Activated CD4-positive, CD25-positive, alpha-beta regulatory T cell treated with anti-CD3 and anti-CD28 coated beads, Interleukin-2, amount 50 U/mL, for 24 hours (primary cell): Measurements from ENCODE around the gene TMEM198.
A peak's percentile ranks its signal among the peaks of the same experiment; 100 is the strongest.

Experiments used
- ATAC-seq, 2 donors: fragments of 150-1000 bp; cut with Tn5 transposase; one replicate each; pipeline ENCODE4 v1.10.0; 2021; ENCODE audit warnings: mild to moderate bottlenecking in 1 of 2, moderate library complexity in 1 of 2

The TMEM198 gene

GRCh38 chr2:219509780-219510511, 33.9 kb upstream of the TMEM198 start:
- peak; percentile 72 to 74 for ATAC-seq

GRCh38 chr2:219510512-219511135, 33.2 kb upstream of the TMEM198 start:
- ATAC-seq = no peak

DNA sequence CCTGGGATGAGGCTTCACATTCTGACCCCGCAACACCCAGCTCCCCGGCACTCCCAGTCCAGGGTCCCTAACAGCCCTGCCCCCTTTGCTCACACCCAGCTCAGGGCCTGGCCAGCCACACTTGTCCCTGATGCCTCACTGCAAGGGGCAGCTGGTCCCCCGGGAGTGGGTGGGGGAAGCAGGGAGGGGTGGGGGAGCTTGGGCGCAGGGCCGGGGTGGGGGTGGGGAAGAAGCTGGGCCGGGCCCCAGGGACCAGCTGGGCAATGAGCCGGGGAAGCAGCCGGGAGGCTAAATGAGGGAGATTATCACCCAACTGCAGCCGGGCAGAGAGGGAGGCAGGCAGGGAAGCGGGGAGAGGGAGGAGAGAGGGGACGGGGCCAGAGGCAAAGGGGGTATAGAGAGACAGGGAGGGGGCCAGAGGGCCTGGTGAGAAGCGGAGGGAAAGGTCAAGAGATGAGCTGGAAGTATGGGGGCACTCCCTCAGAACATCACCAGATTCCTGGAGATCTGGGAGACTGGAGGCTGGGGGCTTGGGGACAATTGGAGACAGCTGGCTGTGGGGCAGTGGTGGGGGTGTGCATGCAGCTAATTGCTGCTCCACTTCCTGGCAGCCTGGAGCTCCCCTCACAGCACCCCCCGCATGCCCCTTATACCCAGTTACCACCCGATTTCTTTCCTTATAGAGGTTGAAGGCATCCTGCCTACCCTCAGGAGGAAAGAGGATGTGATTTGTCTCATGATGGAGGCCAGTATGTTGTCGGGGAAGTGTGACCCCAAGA, 32.1 kb upstream of the TMEM198 start:
- no peak for ATAC-seq

GRCh38 chr2:219512524-219513216, 31.2 kb upstream of the TMEM198 start:
- no peak for ATAC-seq

DNA sequence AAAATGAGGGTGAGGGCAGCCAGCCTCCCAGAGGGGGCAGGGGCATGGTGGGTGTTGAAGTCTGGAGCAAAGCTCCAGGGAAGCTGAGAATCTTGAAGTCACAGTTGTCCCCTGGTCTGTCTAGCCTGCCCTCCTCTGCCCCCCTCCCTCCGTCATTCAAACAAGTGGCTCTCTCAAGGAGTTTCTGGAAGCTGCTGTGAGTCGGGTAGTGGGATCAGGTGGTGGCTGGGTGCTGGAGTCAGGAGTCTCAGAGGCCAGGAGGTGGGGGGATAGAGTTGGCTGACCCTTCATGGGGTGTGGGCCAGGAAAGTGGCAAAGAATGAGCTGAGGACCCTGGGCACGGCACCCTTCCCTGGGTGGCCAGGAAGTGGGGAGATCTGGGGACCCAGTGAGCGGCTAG, 30.0 kb upstream of the TMEM198 start:
- ATAC-seq = no peak

- no peak for ATAC-seq
These were observed 29.5 kb upstream of the TMEM198 start, which contains the start of gene ASIC4 for GRCh38 chr2:219514196-219514761. TSS of gene ASIC4 (plus strand) at chr2:219514482. CDS start at chr2:219514725, 243 bp downstream.

DNA sequence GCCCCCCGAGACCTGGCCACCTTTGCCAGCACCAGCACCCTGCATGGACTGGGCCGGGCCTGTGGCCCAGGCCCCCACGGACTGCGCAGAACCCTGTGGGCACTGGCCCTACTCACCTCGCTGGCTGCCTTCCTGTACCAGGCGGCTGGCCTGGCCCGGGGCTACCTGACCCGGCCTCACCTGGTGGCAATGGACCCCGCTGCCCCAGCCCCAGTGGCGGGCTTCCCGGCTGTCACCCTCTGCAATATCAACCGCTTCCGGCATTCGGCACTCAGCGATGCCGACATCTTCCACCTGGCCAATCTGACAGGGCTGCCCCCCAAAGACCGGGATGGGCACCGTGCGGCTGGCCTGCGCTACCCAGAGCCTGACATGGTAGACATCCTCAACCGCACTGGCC, 29.0 kb upstream of the TMEM198 start:
- no peak for ATAC-seq

- no peak for ATAC-seq
These were observed 27.8 kb upstream of the TMEM198 start for GRCh38 chr2:219515874-219516629.

GRCh38 chr2:219516888-219517287, 26.9 kb upstream of the TMEM198 start:
- no peak for ATAC-seq

DNA sequence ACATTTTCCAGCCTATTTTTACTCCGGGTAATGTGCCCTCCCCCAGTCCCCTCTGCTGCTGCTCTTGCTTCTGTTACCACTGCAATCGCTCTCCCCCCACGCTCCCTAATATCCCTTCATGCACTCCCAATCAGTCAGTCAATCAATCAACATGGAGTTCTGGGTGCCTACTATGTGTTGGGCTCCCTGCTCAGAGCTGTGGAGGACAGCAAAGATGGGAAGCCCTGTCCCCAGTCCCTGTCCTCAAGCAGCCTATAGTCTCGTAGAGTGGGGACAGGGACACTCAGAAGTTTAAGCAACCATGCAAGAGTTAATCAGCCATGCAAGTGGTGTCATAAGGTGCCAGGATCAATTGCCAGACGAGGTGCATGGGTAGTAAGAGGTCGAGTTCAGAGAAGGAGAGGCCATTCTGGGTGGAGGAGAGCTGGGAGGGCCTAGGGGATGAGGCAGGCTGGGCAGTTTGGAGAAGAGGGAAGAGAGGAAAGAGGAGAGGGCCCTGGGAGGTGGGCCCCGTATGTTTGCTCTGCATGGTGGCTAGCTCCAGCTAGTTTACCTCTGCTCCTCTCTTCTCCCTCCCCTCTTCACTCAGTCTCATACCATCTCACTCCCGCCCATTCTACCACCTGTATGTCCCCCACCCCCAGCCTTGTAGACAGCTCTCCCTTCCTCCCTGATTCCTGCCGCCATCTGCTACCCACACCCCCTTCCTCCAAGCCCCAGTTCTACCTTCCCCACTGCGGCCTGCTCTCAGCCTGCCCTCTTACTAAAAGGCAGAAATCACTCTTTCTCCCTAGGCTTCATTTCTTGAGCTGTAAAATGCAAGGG, 25.7 kb upstream of the TMEM198 start:
- no peak for ATAC-seq

DNA sequence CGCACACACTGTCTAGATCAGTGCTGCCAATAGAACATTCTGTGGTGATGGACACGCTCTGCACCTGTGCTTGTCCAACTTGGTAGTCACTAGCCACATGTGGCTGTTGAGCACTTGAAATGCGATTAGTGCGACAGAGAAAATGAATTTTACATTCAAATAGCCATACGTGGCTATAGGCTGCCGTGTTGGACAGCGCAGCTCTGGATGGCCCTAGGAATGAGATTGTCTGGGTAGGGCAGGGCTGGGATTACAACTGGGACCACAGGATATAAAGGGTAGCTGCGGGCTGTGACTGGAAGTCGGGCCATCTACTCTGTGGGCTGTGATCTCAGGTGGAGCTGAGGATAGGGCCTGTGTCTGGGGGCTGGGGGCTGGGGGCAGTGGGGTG, 24.3 kb upstream of the TMEM198 start:
- ATAC-seq = no peak

DNA sequence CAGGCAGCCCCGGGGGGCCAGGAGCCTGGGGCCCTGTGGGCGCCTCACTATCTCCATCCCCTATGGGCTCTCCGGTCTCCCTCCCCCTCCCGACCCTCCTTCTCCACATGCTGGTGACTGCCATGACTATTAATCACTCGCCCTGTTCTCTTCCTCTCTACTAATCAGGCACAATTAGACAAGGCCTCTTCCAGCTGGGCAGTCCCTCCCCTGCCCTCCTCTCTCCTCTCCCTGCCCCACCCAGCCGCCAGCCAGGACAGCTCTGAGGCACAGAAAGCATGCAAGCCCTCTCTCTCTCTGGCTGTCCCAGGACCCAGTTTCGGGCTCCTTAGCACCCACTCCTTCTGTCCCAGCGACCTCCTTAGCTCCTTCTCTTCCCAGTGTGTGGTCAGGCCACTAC, 23.7 kb upstream of the TMEM198 start:
- ATAC-seq = no peak

DNA sequence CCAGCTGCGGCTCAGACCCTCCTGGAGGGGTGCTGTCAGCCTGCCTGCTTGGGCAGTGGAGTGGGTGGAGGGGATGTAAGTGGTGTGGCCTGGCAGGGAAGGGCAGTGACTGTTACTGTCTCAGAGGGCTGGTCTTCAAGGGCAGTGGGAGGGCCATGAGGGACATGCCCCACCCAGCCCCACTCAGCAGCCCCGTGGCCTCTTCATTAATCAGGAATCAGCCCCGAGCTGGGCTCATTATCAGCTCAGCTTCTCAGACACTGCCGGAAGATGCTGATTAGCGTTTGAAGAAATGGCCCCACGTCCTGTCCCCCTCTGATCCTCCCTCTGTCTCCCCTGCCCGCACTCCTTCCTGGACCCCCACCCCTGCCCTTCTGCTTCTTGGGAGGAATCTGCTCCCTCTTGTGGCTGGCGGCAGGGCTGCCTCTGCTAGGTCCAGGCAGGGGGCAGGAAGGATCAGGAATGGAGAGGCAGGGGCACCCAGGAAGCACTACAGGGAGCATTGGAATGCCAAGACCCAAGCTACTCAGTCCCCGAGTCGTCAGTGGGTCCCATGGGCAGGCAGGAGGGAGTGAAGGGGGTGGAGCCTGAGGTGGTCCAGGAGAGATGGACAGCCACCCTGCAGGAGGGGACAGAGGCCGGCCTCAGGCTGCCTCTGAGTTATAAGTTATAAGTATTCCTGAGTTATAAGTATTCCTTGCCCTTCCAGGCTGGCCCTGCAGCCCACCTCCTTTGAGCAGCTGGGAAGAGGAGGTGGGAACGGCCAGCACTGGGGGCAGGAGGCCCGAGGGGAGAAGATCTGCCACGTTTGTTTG, 22.6 kb upstream of the TMEM198 start:
- ATAC-seq = no peak

DNA sequence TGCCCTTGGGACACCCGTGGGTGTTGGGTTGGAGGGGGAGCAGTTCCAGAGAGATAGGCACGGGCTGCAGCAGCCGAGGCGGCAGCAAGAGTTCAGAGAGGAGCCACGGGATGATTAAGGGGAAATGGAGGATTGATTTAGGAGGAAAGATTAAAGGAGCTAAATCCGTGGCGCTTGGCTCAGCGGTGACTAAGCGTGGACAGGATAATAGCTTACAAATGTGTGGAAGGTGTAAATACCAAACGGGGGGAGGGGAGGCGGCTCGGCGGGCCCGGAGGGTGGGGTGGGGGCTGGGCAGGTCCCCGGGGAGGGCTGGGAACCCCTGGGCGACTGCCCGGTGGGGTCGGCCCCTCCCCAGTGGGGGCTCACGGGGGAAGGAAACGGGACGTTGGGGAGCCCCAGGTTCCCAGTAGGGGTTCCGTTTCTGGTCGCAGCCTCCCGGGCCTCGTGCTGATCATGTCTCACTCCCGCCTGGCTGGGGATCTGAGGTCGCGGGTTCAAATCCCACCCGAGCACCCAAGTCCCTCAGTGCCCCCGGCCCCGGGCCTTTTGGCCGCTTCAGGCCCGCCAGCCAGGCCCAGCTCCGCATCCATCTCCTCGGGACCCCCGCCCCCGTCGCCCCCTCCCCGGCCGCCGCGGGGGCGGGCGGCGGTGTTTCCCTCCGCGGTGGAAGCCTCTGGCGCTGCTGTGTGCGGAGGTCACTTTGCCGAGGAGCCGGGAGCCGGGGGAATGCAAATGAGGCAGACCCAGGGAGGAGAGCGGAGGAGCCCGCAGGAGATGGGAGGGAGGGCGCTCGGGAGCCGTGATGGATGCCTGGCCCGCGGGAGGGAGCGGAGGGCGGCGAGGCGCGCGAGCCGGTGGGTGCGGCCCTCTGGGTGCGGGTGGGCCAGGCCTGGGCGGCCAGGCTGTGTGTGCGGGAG, 21.5 kb upstream of the TMEM198 start:
- ATAC-seq = no peak

DNA sequence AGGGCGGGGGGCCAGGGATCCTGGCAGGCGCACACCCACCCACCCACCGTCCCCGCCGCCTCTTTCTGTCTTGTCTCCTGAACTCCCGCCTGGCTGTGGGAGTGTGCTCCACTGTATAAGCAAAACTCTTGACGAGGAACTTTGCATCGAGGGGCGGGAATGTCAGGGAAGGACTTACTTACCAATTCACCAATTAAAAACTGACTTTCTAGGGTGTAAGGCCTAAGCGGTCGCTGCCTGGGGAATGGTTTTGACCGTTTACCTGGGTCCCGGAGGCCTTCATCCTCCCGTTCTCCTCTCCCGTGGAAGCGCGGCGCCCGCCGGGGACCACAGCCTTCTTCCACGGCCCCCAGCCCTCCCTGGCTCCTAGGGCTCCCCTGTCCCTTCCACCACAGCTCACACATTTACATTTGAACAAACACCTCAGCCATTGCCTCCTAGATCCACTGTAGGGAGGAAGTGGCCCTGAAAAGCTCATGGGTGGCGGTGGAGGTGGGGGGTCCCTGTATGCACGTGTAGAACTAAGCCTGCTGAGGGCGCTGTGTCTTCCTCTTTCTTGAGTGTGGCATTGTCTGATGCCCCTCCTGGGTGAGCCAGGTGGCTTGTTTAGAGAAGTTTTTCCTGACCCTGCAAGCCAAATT, 20.7 kb upstream of the TMEM198 start:
- no peak for ATAC-seq

- no peak for ATAC-seq
These were observed 19.0 kb upstream of the TMEM198 start for GRCh38 chr2:219524817-219525216.

GRCh38 chr2:219525533-219526232, 18.1 kb upstream of the TMEM198 start:
- ATAC-seq = no peak
